C4-2B (cell line): ENCODE results near the gene NFASC.

Experiments used
- H3K27ac ChIP-seq: fragments of 450-650 bp; 2 replicates; pipeline ENCODE4 v1.5.1; 2017
- ZFX ChIP-seq: fragments of 450-650 bp; IDR thresholded peaks from 2 replicates; pipeline ENCODE4 v1.6.1; 2017
- TF ChIP-seq, protein P1 (sequence below): fragments of 450-650 bp; conservative IDR thresholded peaks from 2 replicates; pipeline ENCODE4 v1.5.1; 2017; ENCODE audit warnings: mild to moderate bottlenecking

NFASC gene

DNA sequence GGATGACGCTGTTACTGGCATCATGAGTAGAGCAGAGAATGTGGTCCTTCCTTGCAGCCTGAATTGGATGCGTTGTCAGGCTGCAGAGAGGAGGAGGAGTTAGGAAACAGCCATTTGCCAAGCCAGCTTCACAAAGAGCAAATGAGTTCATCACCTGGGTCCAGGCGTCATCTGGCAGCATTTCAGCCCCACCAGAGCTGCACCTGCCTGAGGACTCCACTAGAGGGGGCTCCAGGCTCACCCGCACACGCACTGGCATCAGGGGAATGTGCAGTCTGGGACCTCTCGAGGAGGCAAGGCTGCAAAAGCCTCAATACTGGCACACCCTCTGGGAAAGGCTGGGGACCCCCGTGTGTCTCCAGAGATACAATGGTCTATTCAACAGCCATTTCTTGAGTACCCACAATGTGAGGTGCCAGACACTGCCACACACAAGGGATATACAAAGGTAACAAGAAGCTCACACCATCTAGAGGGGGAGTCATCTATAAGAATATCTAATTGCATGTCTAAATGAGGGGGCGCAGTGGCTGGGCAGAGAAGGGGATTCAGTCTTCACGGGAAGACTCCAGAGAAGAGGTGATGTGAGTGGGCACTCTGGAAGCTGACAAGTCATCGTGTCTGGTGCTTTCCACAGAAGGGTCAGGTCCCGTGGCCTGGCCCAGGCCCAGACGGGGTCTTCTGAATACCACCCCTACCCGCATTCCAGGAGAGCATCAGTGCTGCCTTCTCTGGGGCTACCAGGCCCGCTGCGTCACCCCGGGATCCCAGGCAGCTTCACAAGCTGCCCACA lies 118.8 kb downstream of the NFASC start:
- no peak for TF ChIP-seq ZFX
- TF ChIP-seq, protein P1, sequence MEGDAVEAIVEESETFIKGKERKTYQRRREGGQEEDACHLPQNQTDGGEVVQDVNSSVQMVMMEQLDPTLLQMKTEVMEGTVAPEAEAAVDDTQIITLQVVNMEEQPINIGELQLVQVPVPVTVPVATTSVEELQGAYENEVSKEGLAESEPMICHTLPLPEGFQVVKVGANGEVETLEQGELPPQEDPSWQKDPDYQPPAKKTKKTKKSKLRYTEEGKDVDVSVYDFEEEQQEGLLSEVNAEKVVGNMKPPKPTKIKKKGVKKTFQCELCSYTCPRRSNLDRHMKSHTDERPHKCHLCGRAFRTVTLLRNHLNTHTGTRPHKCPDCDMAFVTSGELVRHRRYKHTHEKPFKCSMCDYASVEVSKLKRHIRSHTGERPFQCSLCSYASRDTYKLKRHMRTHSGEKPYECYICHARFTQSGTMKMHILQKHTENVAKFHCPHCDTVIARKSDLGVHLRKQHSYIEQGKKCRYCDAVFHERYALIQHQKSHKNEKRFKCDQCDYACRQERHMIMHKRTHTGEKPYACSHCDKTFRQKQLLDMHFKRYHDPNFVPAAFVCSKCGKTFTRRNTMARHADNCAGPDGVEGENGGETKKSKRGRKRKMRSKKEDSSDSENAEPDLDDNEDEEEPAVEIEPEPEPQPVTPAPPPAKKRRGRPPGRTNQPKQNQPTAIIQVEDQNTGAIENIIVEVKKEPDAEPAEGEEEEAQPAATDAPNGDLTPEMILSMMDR = peak; percentile 99
- no peak overlapping the region for H3K27ac ChIP-seq

DNA sequence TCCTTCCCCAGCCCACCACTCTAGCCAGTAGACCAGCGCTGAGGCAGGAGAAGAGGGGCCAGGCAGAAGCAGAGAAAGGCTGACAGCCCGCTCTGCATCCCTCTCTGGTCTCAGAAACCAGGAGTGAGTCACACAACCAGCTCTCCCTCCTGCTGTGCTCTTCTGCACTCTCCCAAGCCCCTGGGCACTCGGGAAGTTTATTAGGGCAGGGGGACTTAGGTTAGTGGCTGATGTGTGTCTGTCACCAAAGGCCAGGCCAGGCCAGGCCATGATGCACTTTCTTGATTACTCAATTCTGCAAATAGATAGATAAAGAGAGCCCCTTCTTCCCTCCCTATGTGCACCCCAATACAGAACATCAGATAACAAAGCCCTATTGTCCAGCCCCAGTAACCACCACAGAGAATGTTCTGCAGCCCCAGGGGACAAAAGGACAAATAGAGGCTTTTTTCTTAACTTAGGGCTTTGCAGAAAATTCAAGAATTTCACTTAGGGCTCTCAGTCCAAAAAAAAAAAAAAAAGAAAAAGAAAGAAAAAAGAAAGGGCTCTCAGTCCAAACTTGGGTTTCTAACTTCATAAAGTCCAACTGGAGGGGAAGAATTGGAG lies 119.5 kb downstream of the NFASC start:
- no peak overlapping the region for H3K27ac ChIP-seq
- TF ChIP-seq, protein P1 = no peak
- no peak for TF ChIP-seq ZFX

DNA sequence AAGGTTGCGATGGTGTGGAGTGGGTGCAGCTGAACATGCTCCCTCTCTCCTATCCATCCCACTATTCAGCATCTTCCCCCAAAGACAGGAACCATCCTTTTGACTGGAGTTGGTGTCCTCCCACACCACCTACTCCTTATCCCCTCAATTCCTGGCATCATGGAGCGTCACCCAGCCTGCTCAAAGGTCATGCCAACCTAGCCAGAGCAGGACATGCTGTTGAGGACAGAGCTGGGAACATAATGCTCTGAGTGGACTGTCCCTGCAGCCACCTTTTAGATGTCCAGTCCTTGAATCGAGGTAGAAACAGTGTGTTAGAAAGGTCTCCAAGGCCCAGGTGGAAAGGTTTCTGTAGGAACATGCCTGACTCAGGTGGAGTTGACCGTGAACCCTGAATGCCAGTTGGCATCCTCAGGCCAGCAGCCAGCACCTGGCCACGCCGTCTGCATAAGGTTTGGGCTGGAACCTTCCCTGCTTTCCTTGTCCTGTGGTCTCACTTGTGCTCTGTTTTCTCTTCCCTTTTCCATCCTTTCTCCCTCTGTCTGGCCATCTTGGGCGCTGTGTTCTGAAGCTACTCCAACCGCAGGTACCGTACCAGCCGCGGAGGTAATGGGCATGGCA lies 120.2 kb downstream of the NFASC start:
- TF ChIP-seq ZFX = no peak
- TF ChIP-seq, protein P1 = no peak
- no peak overlapping the region for H3K27ac ChIP-seq

DNA sequence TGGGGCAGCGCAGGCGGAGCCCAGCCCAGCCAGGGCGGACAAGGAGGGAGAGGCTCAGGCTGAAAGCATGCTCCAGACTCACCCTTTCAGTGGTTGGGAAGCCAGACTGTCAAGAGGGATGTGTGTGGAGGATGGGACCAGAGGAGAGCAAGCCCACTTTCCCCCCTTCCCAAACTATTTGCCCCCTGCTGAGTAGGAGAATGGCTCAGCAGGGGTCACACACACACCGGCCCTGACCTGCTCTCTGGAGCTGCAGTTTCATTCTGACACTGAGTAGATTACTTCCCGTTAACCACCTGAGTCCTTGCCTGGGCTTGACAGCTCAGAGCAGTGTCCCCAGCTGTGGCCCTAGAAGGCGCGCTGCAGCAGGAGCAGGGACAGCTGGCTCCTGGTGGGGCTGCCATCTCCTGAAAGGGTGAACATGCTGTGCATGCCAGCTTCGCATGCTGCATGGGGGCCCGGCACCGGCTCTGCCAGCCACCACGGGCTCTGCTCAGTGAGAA lies 120.7 kb downstream of the NFASC start:
- TF ChIP-seq ZFX = no peak
- TF ChIP-seq, protein P1 = no peak
- H3K27ac ChIP-seq = no peak overlapping the region

DNA sequence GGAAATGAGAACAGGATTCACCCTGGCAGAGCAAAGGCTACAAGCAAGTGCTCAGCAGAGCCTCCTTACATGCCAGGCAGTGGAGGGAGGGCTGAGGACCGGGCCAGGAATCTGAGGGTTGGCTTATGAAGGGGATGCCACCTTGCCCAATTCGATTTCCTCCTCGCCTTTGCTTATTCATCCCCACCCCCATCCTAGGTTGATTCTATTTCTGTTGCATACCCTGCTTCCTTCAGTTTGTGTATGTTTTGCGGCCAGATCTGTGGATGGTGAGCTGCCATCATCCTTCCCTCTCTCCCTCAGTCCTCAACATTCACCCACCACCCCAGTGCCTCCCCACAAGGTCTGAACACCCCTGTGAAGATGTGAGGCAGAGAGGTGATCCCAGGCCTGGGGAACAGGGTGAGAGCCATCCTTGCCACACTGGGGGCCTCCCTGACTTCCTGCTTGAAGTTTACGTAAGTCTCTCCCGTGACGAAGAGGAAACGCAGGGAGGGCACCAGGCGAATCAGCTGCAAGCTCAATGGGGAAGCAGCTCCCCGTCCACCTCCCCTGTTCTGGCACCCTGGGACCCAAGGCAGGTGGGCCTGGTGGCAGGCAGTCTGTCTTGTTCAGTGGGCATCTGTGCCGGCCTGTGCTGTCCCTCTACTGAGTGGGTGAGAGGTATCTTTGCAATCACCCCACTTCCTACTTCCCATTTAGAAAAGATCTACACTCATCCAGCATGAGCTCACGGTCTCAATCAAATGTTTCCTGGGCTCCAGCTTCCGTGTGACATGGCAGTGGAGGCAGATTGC lies 121.7 kb downstream of the NFASC start:
- no peak overlapping the region for H3K27ac ChIP-seq
- TF ChIP-seq, protein P1 = no peak
- TF ChIP-seq ZFX = no peak

DNA sequence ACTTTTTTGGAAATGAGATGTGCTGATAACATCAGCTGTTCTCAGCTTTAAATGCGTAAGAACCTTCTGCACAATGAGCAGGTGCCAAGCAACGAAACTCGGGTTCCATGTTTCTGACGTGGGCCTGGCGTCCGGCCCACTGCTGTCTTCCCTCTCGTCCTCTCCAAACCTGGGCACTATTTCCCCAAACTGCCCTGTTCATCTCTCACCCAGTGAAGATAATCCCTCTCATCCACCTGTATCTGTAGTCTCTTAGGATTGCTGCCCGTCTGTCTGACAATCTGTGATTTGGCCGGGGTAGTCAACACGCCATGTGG lies 122.3 kb downstream of the NFASC start:
- no peak for TF ChIP-seq ZFX
- TF ChIP-seq, protein P1 = no peak
- no peak overlapping the region for H3K27ac ChIP-seq
